Iris pigment epithelial cell (primary cell): Measurements from ENCODE around the gene ABI3BP.

ENCODE experiments used
- DNase-seq: peaks from one replicate; pipeline ENCODE4 v3.0.0-alpha.2; 2011; ENCODE audit warnings: low read depth

ABI3BP gene

GRCh38 chr3:100775669-100776068 is 217.6 kb downstream of the ABI3BP start:
- no peak for DNase-seq

GRCh38 chr3:100775226-100775625 is 218.0 kb downstream of the ABI3BP start:
- no peak for DNase-seq

- no peak for DNase-seq
These were observed 223.5 kb downstream of the ABI3BP start for GRCh38 chr3:100769693-100770092.

GRCh38 chr3:100766069-100766468 is 227.2 kb downstream of the ABI3BP start:
- DNase-seq = no peak

- no peak for DNase-seq
These were observed 227.7 kb downstream of the ABI3BP start for GRCh38 chr3:100765437-100765975.

GRCh38 chr3:100761951-100762350 is 231.3 kb downstream of the ABI3BP start:
- no peak for DNase-seq

GRCh38 chr3:100761211-100761942 is 231.8 kb downstream of the ABI3BP start:
- no peak for DNase-seq

GRCh38 chr3:100760377-100760776 is 232.8 kb downstream of the ABI3BP start:
- DNase-seq = no peak

- DNase-seq = no peak
These were observed 233.3 kb downstream of the ABI3BP start for GRCh38 chr3:100759950-100760349.

GRCh38 chr3:100759159-100759558 is 234.1 kb downstream of the ABI3BP start:
- DNase-seq = no peak

- no peak for DNase-seq
These were observed 236.8 kb downstream of the ABI3BP start for GRCh38 chr3:100756441-100756840.

GRCh38 chr3:100754563-100755334 is 238.5 kb downstream of the ABI3BP start:
- DNase-seq = no peak

GRCh38 chr3:100753846-100754245 is 239.4 kb downstream of the ABI3BP start:
- peak; percentile 52 for DNase-seq

- DNase-seq = no peak
These were observed 244.3 kb downstream of the ABI3BP start for GRCh38 chr3:100748967-100749366.

GRCh38 chr3:100748220-100748619 is 245.0 kb downstream of the ABI3BP start:
- no peak for DNase-seq

- DNase-seq = no peak
These were observed 247.1 kb downstream of the ABI3BP start for GRCh38 chr3:100746092-100746491.

GRCh38 chr3:100745617-100746016 is 247.6 kb downstream of the ABI3BP start:
- no peak for DNase-seq

- no peak for DNase-seq
These were observed 248.6 kb downstream of the ABI3BP start for GRCh38 chr3:100744671-100745070.

GRCh38 chr3:100743535-100743934 is 249.7 kb downstream of the ABI3BP start:
- DNase-seq = no peak

GRCh38 chr3:100740207-100740606 is 253.0 kb downstream of the ABI3BP start:
- DNase-seq = no peak

GRCh38 chr3:100737334-100737733 is 255.9 kb downstream of the ABI3BP start:
- peak; percentile 20 for DNase-seq

GRCh38 chr3:100732435-100732834 is 260.8 kb downstream of the ABI3BP start:
- no peak for DNase-seq

GRCh38 chr3:100730524-100730923 is 262.7 kb downstream of the ABI3BP start:
- DNase-seq = no peak
